Heart right ventricle (tissue), 16 donors: Measurements from ENCODE around the gene RASGRF2. TPM values are rescaled to one million over a fixed set of nuclear protein-coding genes. Genes with fewer than 3 reads are reported as not detected.

Experiments
- ATAC-seq, 8 donors: fragments of 200-7000 bp; cut with Tn5 transposase; one replicate each; pipeline ENCODE4 v1.9.1; 2020; ENCODE audit warnings: mild to moderate bottlenecking in 8 of 8, moderate library complexity in 8 of 8, moderate number of reproducible peaks in 1 of 8
- DNase-seq, 2 donors: peaks; one replicate each; pipeline ENCODE4 v3.0.0-alpha.2; 2020
- H3K27ac ChIP-seq, 10 donors: fragments of 200-600 bp; sonication (generic) in 2 of 10; one replicate each; pipeline versions ENCODE4 v1.5.0 to v1.8.0; 2020 to 2022; ENCODE audit warnings: mild to moderate bottlenecking in 3 of 10
- H3K27me3 ChIP-seq, 7 donors: fragments of 200-600 bp; one replicate each; pipeline ENCODE4 v1.8.0; 2021 to 2022; ENCODE audit warnings: mild to moderate bottlenecking in 2 of 7
- H3K36me3 ChIP-seq, 9 donors: fragments of 200-600 bp; sonication (generic) in 1 of 9; one replicate each; pipeline versions ENCODE4 v1.5.0 to v1.8.0; 2020 to 2022; ENCODE audit warnings: mild to moderate bottlenecking in 2 of 9
- H3K4me1 ChIP-seq, 9 donors: fragments of 200-600 bp; sonication (generic) in 1 of 9; one replicate each; pipeline versions ENCODE4 v1.5.0 to v1.8.0; 2020 to 2022; ENCODE audit warnings: mild to moderate bottlenecking in 4 of 9
- H3K4me3 ChIP-seq, 10 donors: fragments of 200-600 bp; sonication (generic) in 2 of 10; one replicate each; pipeline versions ENCODE4 v1.5.0 to v1.8.0; 2020 to 2022; ENCODE audit warnings: mild to moderate bottlenecking in 7 of 10, moderate library complexity in 2 of 10
- H3K9me3 ChIP-seq, 11 donors: fragments of 200-600 bp in 10 of 11; sonication (generic) in 2 of 11; one replicate each; pipeline versions ENCODE4 v1.5.0 to v1.8.0; 2013 to 2022; ENCODE audit warnings: mild to moderate bottlenecking in 2 of 11, control low read depth in 1 of 11, moderate library complexity in 1 of 11
- WGBS, 2 donors: extraction: QIAGEN DNeasy Blood & Tissue Kit; methylation state at CpG; one replicate each; pipeline ENCODE4 v1.1.7; 2013; ENCODE audit warnings: inconsistent platforms in 1 of 2; 5-methylcytosine and 5-hydroxymethylcytosine counted together
- intact Hi-C, 10 donors: fragments of 100-400 bp; cut with DNase I; formaldehyde crosslinking; loops; one replicate each; pipeline versions ENCODE4 v1.11.1 to v1.14.2; 2022
- polyA plus RNA-seq, 2 donors: library from polyadenylated mRNA; stranded (reverse); fragments of 200-250 nt; gene quantifications; one replicate each; pipeline ENCODE4 v1.2.3, GENCODE V29; 2013
- total RNA-seq, 10 donors: library from RNA; stranded (reverse); fragmentation: NEBNext Ultra II Directional in 3 of 10; extraction: Animal tissue kit (Norgen Biotek cat#: 25700) in 3 of 10; gene quantifications; one replicate each; pipeline versions ENCODE4 v1.2.1 to v1.2.4, GENCODE V29; 2021 to 2023
- TF ChIP-seq, protein P1 (sequence below), 9 donors: fragments of 200-600 bp; sonication (generic) in 2 of 9; IDR thresholded peaks; one replicate each; pipeline versions ENCODE4 v1.5.0 to v1.8.0; 2021 to 2022; ENCODE audit warnings: antibody characterized with exemption in 9 of 9, mild to moderate bottlenecking in 5 of 9, moderate library complexity in 1 of 9
- donor health status: Arrhythmogenic right ventricular cardiomyopathy.
- donor health status: ischemic (EF 13 %, LVEDD 7.1; RV severe dilation, severe dysfunction).
- donor health status: healthy with polysubstance abuse.
- donor health status: DM: no; HTN: yes; CAD: no.
- donor health status: DM: no; HTN: no; CAD: no.
- donor health status: ischemic (EF 25% LVEDD 6.9; RV normal size, moderate dysfunction).
- donor health status: ischemic (EF 25% LVEDD 5.7; RV mildly dilated, moderate dysfunction).
- donor health status: healthy.
- donor health status: DM: yes; HTN: yes; CAD: no.
- donor health status: Ischemic cardiomyopathy.
- donor health status: ischemic (EF 35%, LVEDD 5.7; RV mildly dilated, moderate dysfunction).
- donor health status: nonischemic (EF 11% LVEDD 7.7; RV severe dilation, severe dysfunction).
- donor health status: DM: yes; HTN: yes; CAD: no.
- donor health status: PGD.
- donor health status: ischemic (EF 29% LVEDD 5.4; RV normal size, mild dysfunction).
- donor health status: nonischemic (EF 23%, LVEDD 6.1; RV moderate dilation, normal function).

Gene RASGRF2
- total and polyA plus RNA-seq, 12 donors: 2.9 to 13.4 (median 6.8) TPM

DNA sequence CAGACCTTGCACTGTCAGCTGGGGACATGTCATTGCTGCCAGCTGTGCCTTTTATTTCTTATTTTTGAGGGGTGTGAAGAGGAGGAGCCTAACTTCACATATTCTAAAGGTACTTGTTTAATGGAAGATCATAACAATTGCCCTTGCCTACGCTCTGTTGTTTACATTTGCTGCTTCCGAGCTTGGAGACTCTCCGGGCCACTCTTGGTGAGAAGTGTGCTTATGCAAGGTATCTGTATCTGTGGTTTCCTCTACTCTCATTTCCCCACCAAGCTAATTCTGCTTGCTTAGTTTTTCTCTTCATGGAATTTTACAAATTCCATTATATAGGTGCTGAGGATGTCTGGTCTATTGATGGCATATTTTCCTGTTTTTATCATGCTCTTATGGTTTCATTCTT, 105.3 kb downstream of the RASGRF2 start:
- H3K9me3 ChIP-seq: peaks cover 0 to 9% (median 0%) of the 10 kb centered on the region in 11 donors
- peak overlapping the region in 8 of 10 donors; percentile 22 to 81 (median 42) for H3K27ac ChIP-seq
- TF ChIP-seq, protein P1, sequence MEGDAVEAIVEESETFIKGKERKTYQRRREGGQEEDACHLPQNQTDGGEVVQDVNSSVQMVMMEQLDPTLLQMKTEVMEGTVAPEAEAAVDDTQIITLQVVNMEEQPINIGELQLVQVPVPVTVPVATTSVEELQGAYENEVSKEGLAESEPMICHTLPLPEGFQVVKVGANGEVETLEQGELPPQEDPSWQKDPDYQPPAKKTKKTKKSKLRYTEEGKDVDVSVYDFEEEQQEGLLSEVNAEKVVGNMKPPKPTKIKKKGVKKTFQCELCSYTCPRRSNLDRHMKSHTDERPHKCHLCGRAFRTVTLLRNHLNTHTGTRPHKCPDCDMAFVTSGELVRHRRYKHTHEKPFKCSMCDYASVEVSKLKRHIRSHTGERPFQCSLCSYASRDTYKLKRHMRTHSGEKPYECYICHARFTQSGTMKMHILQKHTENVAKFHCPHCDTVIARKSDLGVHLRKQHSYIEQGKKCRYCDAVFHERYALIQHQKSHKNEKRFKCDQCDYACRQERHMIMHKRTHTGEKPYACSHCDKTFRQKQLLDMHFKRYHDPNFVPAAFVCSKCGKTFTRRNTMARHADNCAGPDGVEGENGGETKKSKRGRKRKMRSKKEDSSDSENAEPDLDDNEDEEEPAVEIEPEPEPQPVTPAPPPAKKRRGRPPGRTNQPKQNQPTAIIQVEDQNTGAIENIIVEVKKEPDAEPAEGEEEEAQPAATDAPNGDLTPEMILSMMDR (IDR thresholded peaks at IDR 0.05): no peak
- H3K4me3 ChIP-seq: no peak overlapping the region
- ATAC-seq (peak in 1 of 8 donors; percentile 27), DNase-seq (no peak)
- peaks cover 0 to 2% (median 0%) of the 10 kb centered on the region in 9 donors for H3K36me3 ChIP-seq
- 63 to 65% methylated on average over 3 of the region's 3 CpGs for WGBS, 2 donors
- H3K27me3 ChIP-seq: no peaks in the 10 kb centered on the region
- intact Hi-C loops: loop anchor here in 5 of 10 donors (5.0 kb wide), 2 partner anchors 58 to 103 kb away; partner anchors contain the start of gene RASGRF2 (in 5 of the 5)
- H3K4me1 ChIP-seq: peaks cover 0 to 25% (median 0%) of the 10 kb centered on the region in 9 donors

DNA sequence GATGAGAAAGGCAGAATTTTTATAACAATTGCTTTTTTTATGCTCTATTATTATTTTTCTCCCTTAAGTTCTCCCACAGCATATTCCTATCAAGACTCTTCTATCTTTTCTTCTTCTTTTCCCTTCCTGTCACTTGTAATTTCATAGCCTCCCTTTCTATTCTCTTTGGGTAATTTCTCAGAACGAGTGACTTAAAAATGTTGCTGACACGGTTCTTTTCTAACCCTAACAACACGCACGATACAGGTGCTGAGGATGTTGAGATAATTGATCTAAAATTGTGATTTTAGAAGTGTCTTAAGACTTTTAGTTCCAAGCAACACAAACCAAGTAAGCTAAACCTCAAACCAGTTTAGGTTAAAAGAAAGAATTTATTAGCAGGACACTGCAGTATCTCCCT, 105.9 kb downstream of the RASGRF2 start:
- TF ChIP-seq, protein P1 (IDR thresholded peaks at IDR 0.05): no peak
- Histone ChIP-seq H3K27me3 (no peaks in the 10 kb centered on the region), H3K36me3 (peaks cover 0 to 2% (median 0%) of the 10 kb centered on the region in 9 donors), H3K4me1 (peaks cover 0 to 25% (median 0%) of the 10 kb centered on the region in 9 donors), H3K9me3 (peaks cover 0 to 9% (median 0%) of the 10 kb centered on the region in 11 donors), H3K4me3 (no peak overlapping the region), H3K27ac (peak overlapping the region in 6 of 10 donors; percentile 27 to 81 (median 50))
- DNase-seq (no peak), ATAC-seq (no peak)
- intact Hi-C loops: loop anchor here in 5 of 10 donors (5.0 kb wide), 2 partner anchors 59 to 104 kb away; partner anchors contain the start of gene RASGRF2 (in 5 of the 5)
- WGBS, 2 donors: 90 to 93% methylated on average over 4 of the region's 4 CpGs

- H3K4me1 ChIP-seq: peaks cover 0 to 25% (median 0%) of the 10 kb centered on the region in 9 donors
- H3K4me3 ChIP-seq: no peak overlapping the region
- H3K27me3 ChIP-seq: no peaks in the 10 kb centered on the region
- WGBS, 2 donors: 52 to 87% methylated on average over 1 of the region's 1 CpG
- ATAC-seq: no peak
- peaks cover 0 to 9% (median 0%) of the 10 kb centered on the region in 11 donors for H3K9me3 ChIP-seq
- H3K36me3 ChIP-seq: peaks cover 0 to 2% (median 0%) of the 10 kb centered on the region in 9 donors
- intact Hi-C loops: loop anchor here in 5 of 10 donors (5.0 kb wide), 2 partner anchors 60 to 105 kb away; partner anchors contain the start of gene RASGRF2 (in 5 of the 5)
- TF ChIP-seq, protein P1 (IDR thresholded peaks at IDR 0.05): no peak
- DNase-seq: no peak
- peak overlapping the region in 7 of 10 donors; percentile 61 to 81 (median 71) for H3K27ac ChIP-seq
These were observed 107.2 kb downstream of the RASGRF2 start for GRCh38 chr5:81067406-81067805.

DNA sequence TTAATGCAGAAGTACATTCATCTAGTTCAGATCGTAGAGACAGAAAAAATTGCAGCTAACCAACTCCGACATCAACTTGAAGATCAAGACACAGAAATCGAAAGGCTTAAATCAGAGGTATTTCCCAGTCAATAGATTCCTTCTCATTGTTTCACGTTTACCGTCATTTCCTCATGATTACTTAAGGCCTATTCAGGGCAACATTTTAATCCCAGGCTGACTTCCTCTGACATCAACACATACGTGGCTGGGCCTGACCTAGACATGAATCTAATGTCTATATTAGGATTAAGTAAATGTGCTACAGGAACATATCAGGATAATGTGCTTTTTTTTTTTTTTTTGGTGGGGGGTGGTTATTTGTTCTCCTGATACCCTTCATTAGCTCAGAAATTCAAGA, 107.9 kb downstream of the RASGRF2 start:
- TF ChIP-seq, protein P1 (IDR thresholded peaks at IDR 0.05): no peak
- H3K4me1 ChIP-seq: peaks cover 0 to 25% (median 0%) of the 10 kb centered on the region in 9 donors
- WGBS, 2 donors: 58 to 68% methylated on average over 6 of the region's 6 CpGs
- peaks cover 0 to 7% (median 0%) of the 10 kb centered on the region in 9 donors for H3K36me3 ChIP-seq
- peaks cover 0 to 9% (median 0%) of the 10 kb centered on the region in 11 donors for H3K9me3 ChIP-seq
- intact Hi-C loops: loop anchor here in 5 of 10 donors (5.0 kb wide), 2 partner anchors 61 to 106 kb away; partner anchors contain the start of gene RASGRF2 (in 5 of the 5)
- H3K4me3 ChIP-seq: no peak overlapping the region
- DNase-seq (peak in 1 of 2 donors; percentile 49), ATAC-seq (peak in 7 of 8 donors; percentile 59 to 93 (median 87))
- peak overlapping the region in 9 of 10 donors; percentile 16 to 86 (median 71) for H3K27ac ChIP-seq
- no peaks in the 10 kb centered on the region for H3K27me3 ChIP-seq
